ENCODE results near the gene NUCB2. TPM values are rescaled to one million over a fixed set of nuclear protein-coding genes. Genes with fewer than 3 reads are reported as not detected.

Gene NUCB2
- total and polyA plus RNA-seq, 2 donors (not counting 1 experiment from before 2014, with no cell fraction given) = 164 to 176 TPM

- DNase-seq (ENCODE audit: low read depth in 2 of 2) = peak in 1 of 2 donors; percentile 10
- no peak overlapping the region for H3K9ac ChIP-seq (ENCODE audit: insufficient read depth, low read length)
- no peak overlapping the region for H3K27ac ChIP-seq (ENCODE audit: insufficient read depth, low read length)
- H3K79me2 ChIP-seq (ENCODE audit: control insufficient read depth, insufficient read depth, low read length) = no peaks in the 10 kb centered on the region
- H3K4me2 ChIP-seq (ENCODE audit: extremely low read depth, insufficient read depth, low read length) = peak overlapping the region; percentile 66
- H2AFZ ChIP-seq (ENCODE audit: low read length) = no peak overlapping the region
- H3K4me3 ChIP-seq (replicated peaks in 1 of 4; ENCODE audit: control extremely low read depth in 1 of 4, insufficient read depth in 1 of 4, low read depth in 3 of 4, low read length in 4 of 4) = peak overlapping the region in 1 of 4 experiments; percentile 69
- H4K20me1 ChIP-seq (ENCODE audit: control insufficient read depth, extremely low read depth, insufficient read depth, low read length) = no peaks in the 10 kb centered on the region
- H3K4me1 ChIP-seq (ENCODE audit: control insufficient read depth, extremely low read depth, insufficient read depth, low read length) = no peaks in the 10 kb centered on the region
- no peaks in the 10 kb centered on the region for H3K36me3 ChIP-seq (ENCODE audit: control insufficient read depth, insufficient read depth, low read length)
- H3K27me3 ChIP-seq (ENCODE audit: control insufficient read depth, insufficient read depth, low read length) = no peaks in the 10 kb centered on the region
- no peaks in the 10 kb centered on the region for H3K9me3 ChIP-seq (ENCODE audit: control insufficient read depth, insufficient read depth, low read depth, low read length)
- TF ChIP-seq, protein P1, sequence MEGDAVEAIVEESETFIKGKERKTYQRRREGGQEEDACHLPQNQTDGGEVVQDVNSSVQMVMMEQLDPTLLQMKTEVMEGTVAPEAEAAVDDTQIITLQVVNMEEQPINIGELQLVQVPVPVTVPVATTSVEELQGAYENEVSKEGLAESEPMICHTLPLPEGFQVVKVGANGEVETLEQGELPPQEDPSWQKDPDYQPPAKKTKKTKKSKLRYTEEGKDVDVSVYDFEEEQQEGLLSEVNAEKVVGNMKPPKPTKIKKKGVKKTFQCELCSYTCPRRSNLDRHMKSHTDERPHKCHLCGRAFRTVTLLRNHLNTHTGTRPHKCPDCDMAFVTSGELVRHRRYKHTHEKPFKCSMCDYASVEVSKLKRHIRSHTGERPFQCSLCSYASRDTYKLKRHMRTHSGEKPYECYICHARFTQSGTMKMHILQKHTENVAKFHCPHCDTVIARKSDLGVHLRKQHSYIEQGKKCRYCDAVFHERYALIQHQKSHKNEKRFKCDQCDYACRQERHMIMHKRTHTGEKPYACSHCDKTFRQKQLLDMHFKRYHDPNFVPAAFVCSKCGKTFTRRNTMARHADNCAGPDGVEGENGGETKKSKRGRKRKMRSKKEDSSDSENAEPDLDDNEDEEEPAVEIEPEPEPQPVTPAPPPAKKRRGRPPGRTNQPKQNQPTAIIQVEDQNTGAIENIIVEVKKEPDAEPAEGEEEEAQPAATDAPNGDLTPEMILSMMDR (conservative IDR thresholded peaks at IDR 0.05 in 1 of 2, IDR thresholded peaks at IDR 0.05 in 1 of 2; ENCODE audit: low read depth in 1 of 2, low read length in 2 of 2) = no peak
- TF ChIP-seq EZH2 (IDR thresholded peaks at IDR 0.05; ENCODE audit: low read length, missing control alignments) = no peak
Observed at GRCh38 chr11:17350455-17351171, 74.1 kb downstream of the NUCB2 start.

DNA sequence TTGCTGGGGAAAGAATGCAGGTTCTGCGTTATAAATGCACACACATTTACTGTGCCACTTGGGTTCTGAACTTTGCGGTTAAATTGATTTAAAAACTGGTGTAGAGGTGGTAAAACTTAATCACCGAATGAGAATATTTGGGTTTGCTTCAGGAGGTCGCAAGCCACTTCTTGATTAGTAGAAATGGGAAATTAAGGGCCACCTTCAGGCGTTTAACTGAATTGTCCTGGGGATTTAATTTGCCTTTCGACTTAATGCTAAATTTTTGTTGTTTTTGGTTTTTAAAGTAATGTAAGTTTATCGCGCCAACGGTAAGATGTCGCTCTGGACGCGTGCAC lies 74.6 kb downstream of the NUCB2 start:
- Histone ChIP-seq H3K36me3 (ENCODE audit: control insufficient read depth, insufficient read depth, low read length) (no peaks in the 10 kb centered on the region), H3K4me1 (ENCODE audit: control insufficient read depth, extremely low read depth, insufficient read depth, low read length) (no peaks in the 10 kb centered on the region), H3K9me3 (ENCODE audit: control insufficient read depth, insufficient read depth, low read depth, low read length) (no peaks in the 10 kb centered on the region), H3K9ac (ENCODE audit: insufficient read depth, low read length) (peak overlapping the region; percentile 88), H2AFZ (ENCODE audit: low read length) (peak overlapping the region; percentile 23), H3K4me3 (replicated peaks in 1 of 4; ENCODE audit: control extremely low read depth in 1 of 4, insufficient read depth in 1 of 4, low read depth in 3 of 4, low read length in 4 of 4) (peak overlapping the region; percentile 59 to 80 (median 72)), H3K4me2 (ENCODE audit: extremely low read depth, insufficient read depth, low read length) (peak overlapping the region; percentile 66), H3K27me3 (ENCODE audit: control insufficient read depth, insufficient read depth, low read length) (no peaks in the 10 kb centered on the region), H4K20me1 (ENCODE audit: control insufficient read depth, extremely low read depth, insufficient read depth, low read length) (no peaks in the 10 kb centered on the region), H3K79me2 (ENCODE audit: control insufficient read depth, insufficient read depth, low read length) (no peaks in the 10 kb centered on the region), H3K27ac (ENCODE audit: insufficient read depth, low read length) (peak overlapping the region; percentile 85)
- no peak for TF ChIP-seq EZH2 (IDR thresholded peaks at IDR 0.05; ENCODE audit: low read length, missing control alignments)
- TF ChIP-seq, protein P1 (conservative IDR thresholded peaks at IDR 0.05 in 1 of 2, IDR thresholded peaks at IDR 0.05 in 1 of 2; ENCODE audit: low read depth in 1 of 2, low read length in 2 of 2) = peak in 1 of 2 donors; percentile 37
- DNase-seq (ENCODE audit: low read depth in 2 of 2) = no peak

- no peaks in the 10 kb centered on the region for H3K36me3 ChIP-seq (ENCODE audit: control insufficient read depth, insufficient read depth, low read length)
- H2AFZ ChIP-seq (ENCODE audit: low read length) = peak within 1 kb of the TSS; percentile 80
- H3K9me3 ChIP-seq (ENCODE audit: control insufficient read depth, insufficient read depth, low read depth, low read length) = no peaks in the 10 kb centered on the region
- peak; percentile 64 to 78 for DNase-seq (ENCODE audit: low read depth in 2 of 2)
- no peak for TF ChIP-seq EZH2 (IDR thresholded peaks at IDR 0.05; ENCODE audit: low read length, missing control alignments)
- TF ChIP-seq, protein P1 (conservative IDR thresholded peaks at IDR 0.05 in 1 of 2, IDR thresholded peaks at IDR 0.05 in 1 of 2; ENCODE audit: low read depth in 1 of 2, low read length in 2 of 2) = no peak
- peak within 1 kb of the TSS; percentile 88 for H3K9ac ChIP-seq (ENCODE audit: insufficient read depth, low read length)
- no peaks in the 10 kb centered on the region for H3K79me2 ChIP-seq (ENCODE audit: control insufficient read depth, insufficient read depth, low read length)
- no peaks in the 10 kb centered on the region for H4K20me1 ChIP-seq (ENCODE audit: control insufficient read depth, extremely low read depth, insufficient read depth, low read length)
- peak within 1 kb of the TSS; percentile 99 for H3K4me2 ChIP-seq (ENCODE audit: extremely low read depth, insufficient read depth, low read length)
- no peaks in the 10 kb centered on the region for H3K27me3 ChIP-seq (ENCODE audit: control insufficient read depth, insufficient read depth, low read length)
- H3K4me3 ChIP-seq (replicated peaks in 1 of 4; ENCODE audit: control extremely low read depth in 1 of 4, insufficient read depth in 1 of 4, low read depth in 3 of 4, low read length in 4 of 4) = peak within 1 kb of the TSS; percentile 59 to 80 (median 72)
- H3K27ac ChIP-seq (ENCODE audit: insufficient read depth, low read length) = peak within 1 kb of the TSS; percentile 85
- H3K4me1 ChIP-seq (ENCODE audit: control insufficient read depth, extremely low read depth, insufficient read depth, low read length) = no peaks in the 10 kb centered on the region
Observed at GRCh38 chr11:17351510-17352176, 75.1 kb downstream of the NUCB2 start, which contains the start of gene NCR3LG1. NCR3LG1 (plus strand) TSS chr11:17351800; CDS start chr11:17351970, 170 bp downstream.
